A549 (cell line): ENCODE data around the gene ASB11. TPM values are rescaled to one million over a fixed set of nuclear protein-coding genes. Genes with fewer than 3 reads are reported as not detected.

Source experiments
- ATAC-seq, 2 experiments: fragments of 200-7000 bp in 1 of 2; fragments of >200 bp in 1 of 2; cut with Nextera tagmentation in 1 of 2; cut with Tn5 transposase in 1 of 2; 3 replicates each; pipeline versions ENCODE4 v1.8.0 to v1.9.1; 2018 to 2020; ENCODE audit warnings: mild to moderate bottlenecking in 1 of 2, moderate library complexity in 1 of 2
- CTCF ChIA-PET: fragments of 300-600 bp; sonication (Branson Sonifier 250); formaldehyde crosslinking; extraction: SDS; loops from one replicate; lab custom pipeline; 2021; ENCODE audit warnings: antibody characterized with exemption, inconsistent platforms; lab: Yijun Ruan, JAX
- POLR2A ChIA-PET: fragments of 350-600 bp; formaldehyde crosslinking; extraction: SDS; loops from one replicate; lab custom pipeline; 2021; ENCODE audit warnings: antibody characterized with exemption, inconsistent platforms; lab: Yijun Ruan, JAX
- DNase-seq, 2 experiments: peaks; one replicate each; pipeline versions ENCODE4 v3.0.0 to v3.0.0-alpha.2; 2011 to 2016; ENCODE audit warnings: low read depth in 1 of 2, low spot score in 1 of 2
- FAIRE-seq: peaks from 2 replicates; lab custom pipeline; 2011; peaks lifted over from hg19 to GRCh38; lab: Jason Lieb, UNC
- H3K27ac ChIP-seq, 2 experiments: fragments of >200 bp; sonication (Bioruptor Twin); formaldehyde crosslinking; 3 replicates each; pipeline ENCODE4 v1.5.1; 2016 to 2017
- H3K4me1 ChIP-seq: fragments of >200 bp; sonication (Bioruptor Twin); formaldehyde crosslinking; 3 replicates; pipeline ENCODE4 v1.6.1; 2016
- H3K4me2 ChIP-seq: fragments of >200 bp; sonication (Bioruptor Twin); formaldehyde crosslinking; 3 replicates; pipeline ENCODE4 v1.6.1; 2016
- H3K4me3 ChIP-seq: fragments of >200 bp; sonication (Bioruptor Twin); formaldehyde crosslinking; 3 replicates; pipeline ENCODE4 v1.5.1; 2016
- H3K9me3 ChIP-seq: fragments of >200 bp; sonication (Bioruptor Twin); formaldehyde crosslinking; 3 replicates; pipeline ENCODE4 v1.6.1; 2016
- ATOH8 ChIP-seq: fragments of 250-450 bp; sonication (Bioruptor Pico); IDR thresholded peaks from 2 replicates; pipeline ENCODE4 v1.5.0; 2020; ENCODE audit warnings: low read depth, mild to moderate bottlenecking, moderate library complexity
- BCL3 ChIP-seq: fragments of >200 bp; sonication (Bioruptor Twin); formaldehyde crosslinking; IDR thresholded peaks from 3 replicates; pipeline ENCODE4 v1.6.1; 2016
- BHLHE40 ChIP-seq: IDR thresholded peaks from 2 replicates; pipeline ENCODE4 v1.6.1; 2012; ENCODE audit warnings: low read depth, low read length, inconsistent platforms
- CHD2 ChIP-seq: fragments of 150-350 bp; IDR thresholded peaks from 2 replicates; pipeline ENCODE4 v1.6.1; 2014; ENCODE audit warnings: low read length; ENCODE audit not compliant: partially characterized antibody
- EHMT2 ChIP-seq: fragments of 200-600 bp; sonication (generic); IDR thresholded peaks from 2 replicates; pipeline ENCODE4 v1.6.1; 2016; ENCODE audit warnings: antibody characterized with exemption, low read depth, mild to moderate bottlenecking, moderate library complexity
- EP300 ChIP-seq, 2 experiments: fragments of >200 bp; sonication (Bioruptor Twin); formaldehyde crosslinking; IDR thresholded peaks; 2 replicates in 1 of 2; 3 replicates in 1 of 2; pipeline ENCODE4 v1.6.1; 2016 to 2017
- ESRRA ChIP-seq: fragments of 150-350 bp; IDR thresholded peaks from 2 replicates; pipeline ENCODE4 v1.6.1; 2014; ENCODE audit warnings: mild to moderate bottlenecking, low read length, borderline replicate concordance
- FOSB ChIP-seq: fragments of 250-450 bp; sonication (Bioruptor Pico); IDR thresholded peaks from 2 replicates; pipeline ENCODE4 v1.5.0; 2020; ENCODE audit warnings: mild to moderate bottlenecking, moderate library complexity
- FOXS1 ChIP-seq: fragments of 250-450 bp; sonication (Bioruptor Pico); IDR thresholded peaks from 2 replicates; pipeline ENCODE4 v1.5.0; 2020; ENCODE audit warnings: mild to moderate bottlenecking, moderate library complexity
- GATA3 ChIP-seq: IDR thresholded peaks from 2 replicates; pipeline ENCODE4 v1.6.1; 2012; ENCODE audit warnings: borderline replicate concordance
- HEYL ChIP-seq: fragments of 250-450 bp; sonication (Bioruptor Pico); IDR thresholded peaks from 2 replicates; pipeline ENCODE4 v1.8.0; 2021; ENCODE audit warnings: mild to moderate bottlenecking, moderate library complexity
- HOXB13 ChIP-seq: fragments of 250-450 bp; sonication (Bioruptor Pico); IDR thresholded peaks from 2 replicates; pipeline ENCODE4 v1.5.0; 2020; ENCODE audit warnings: low read depth, mild to moderate bottlenecking, moderate library complexity
- JUN ChIP-seq, 2 experiments: fragments of >200 bp; sonication (Bioruptor Twin); formaldehyde crosslinking; IDR thresholded peaks; 2 replicates in 1 of 2; 3 replicates in 1 of 2; pipeline ENCODE4 v1.6.1; 2016 to 2017
- KDM5A ChIP-seq: fragments of 200-600 bp; sonication (generic); IDR thresholded peaks from 2 replicates; pipeline ENCODE4 v1.6.1; 2016; ENCODE audit warnings: antibody characterized with exemption, mild to moderate bottlenecking
- MAX ChIP-seq: IDR thresholded peaks from 2 replicates; pipeline ENCODE4 v1.6.1; 2012
- MYC ChIP-seq: IDR thresholded peaks from 2 replicates; pipeline ENCODE4 v1.6.1; 2012; ENCODE audit warnings: mild to moderate bottlenecking, inconsistent platforms, low read length, improper control_type of control experiment, borderline replicate concordance
- NPAS2 ChIP-seq: fragments of 250-450 bp; sonication (Bioruptor Pico); IDR thresholded peaks from 2 replicates; pipeline ENCODE4 v1.8.0; 2022; ENCODE audit warnings: mild to moderate bottlenecking, moderate library complexity, borderline replicate concordance
- NR3C1 ChIP-seq: fragments of >200 bp; sonication (Bioruptor Twin); formaldehyde crosslinking; IDR thresholded peaks from 3 replicates; pipeline ENCODE4 v1.6.1; 2017
- PHF8 ChIP-seq: fragments of 200-600 bp; sonication (generic); IDR thresholded peaks from 2 replicates; pipeline ENCODE4 v1.6.1; 2016; ENCODE audit warnings: low read depth, mild to moderate bottlenecking, antibody characterized with exemption, moderate library complexity, borderline replicate concordance
- POLR2A ChIP-seq: IDR thresholded peaks from 2 replicates; pipeline ENCODE4 v1.6.1; 2012; ENCODE audit warnings: mild to moderate bottlenecking, low read length
- RFX5 ChIP-seq: fragments of 450-650 bp; IDR thresholded peaks from 2 replicates; pipeline ENCODE4 v1.7.1; 2014; ENCODE audit warnings: antibody characterized with exemption, mild to moderate bottlenecking, moderate library complexity
- SREBF2 ChIP-seq: fragments of 450-650 bp; IDR thresholded peaks from 2 replicates; pipeline ENCODE4 v1.6.1; 2014; ENCODE audit warnings: mild to moderate bottlenecking, moderate library complexity
- TFCP2L1 ChIP-seq: fragments of 250-450 bp; sonication (Bioruptor Pico); IDR thresholded peaks from 2 replicates; pipeline ENCODE4 v1.5.0; 2021; ENCODE audit warnings: mild to moderate bottlenecking
- ZFP36 ChIP-seq: fragments of 450-650 bp; IDR thresholded peaks from 2 replicates; pipeline ENCODE4 v1.6.1; 2014; ENCODE audit warnings: borderline replicate concordance; ENCODE audit not compliant: partially characterized antibody
- WGBS: methylation state at CpG from one replicate; pipeline ENCODE4 v1.1.6; 2017; ENCODE audit errors: missing lambda C conversion rate; 5-methylcytosine and 5-hydroxymethylcytosine counted together
- polyA plus RNA-seq, 4 experiments: library from polyadenylated mRNA; depleted of rRNA in 3 of 4; stranded (reverse); fragments of >200 nt; fragmentation: RNase III in 1 of 4; extraction: RNeasy Plus Mini Kit Qiagen cat#74134 plus additional on column Dnase treatment in 1 of 4; gene quantifications; 2 replicates in 3 of 4; 3 replicates in 1 of 4; pipeline ENCODE4 v1.2.3, GENCODE V29; 2011 to 2017

ASB11 gene
- polyA plus RNA-seq, 2 of the 4 experiments (the other 2 are of a cell fraction) = not detected

DNA sequence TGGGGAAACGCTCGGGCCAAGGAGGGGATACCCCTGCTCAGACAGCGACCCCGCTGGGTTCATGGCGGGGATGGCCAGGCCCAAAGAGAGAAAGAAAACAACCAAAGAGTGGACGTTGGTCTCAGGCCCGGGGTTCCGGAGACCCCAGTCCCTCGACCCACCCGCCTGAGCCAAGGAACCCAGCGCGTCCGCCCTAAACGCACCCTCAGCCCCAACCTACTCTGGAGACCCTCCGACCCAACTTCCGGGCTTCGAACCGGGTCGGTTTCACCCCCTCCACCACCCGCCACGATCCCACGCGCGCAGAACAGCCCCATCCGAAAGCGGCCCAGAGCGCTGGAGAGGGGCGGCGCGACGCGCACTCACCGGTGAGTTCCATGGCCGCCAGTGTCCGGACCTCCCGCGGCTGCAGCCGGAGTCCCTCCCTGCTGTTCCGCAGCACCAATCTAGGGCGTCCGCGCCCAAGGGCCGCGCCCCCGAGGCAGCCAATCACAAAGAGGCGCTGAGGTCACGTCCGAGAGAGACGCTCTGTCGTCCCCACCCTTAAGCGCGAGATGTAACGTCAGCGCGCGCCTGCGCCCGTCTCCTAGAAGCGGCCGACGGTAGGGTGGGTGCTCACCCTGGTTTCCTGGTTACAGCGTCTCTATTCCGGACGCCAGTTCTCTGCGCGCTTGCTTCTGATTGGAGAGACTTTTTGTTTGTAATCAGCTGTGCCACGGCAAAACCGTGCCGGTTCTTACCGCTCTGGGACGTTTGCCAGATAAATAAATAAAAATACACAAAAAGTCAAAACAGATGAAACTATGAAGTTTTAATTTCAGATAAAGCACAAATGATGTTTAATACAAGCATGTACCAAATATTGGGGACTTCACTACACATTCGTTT, 19.9 kb upstream of the ASB11 start, which contains the start of gene PIGA:
Gene PIGA (minus strand): TSS at position 389 of the 888 bp plus-strand sequence. CDS start 3,593 bp downstream, outside the sequence.
- POLR2A ChIA-PET = interaction anchor here (0.7 kb wide), 1 partner anchor 65 kb away, joined by 5 read pairs; no protein-coding TSS in a partner anchor
- peak; percentile 98 to 99 for ATAC-seq
- H3K4me2 ChIP-seq = peak within 1 kb of the TSS; percentile 85
- FAIRE-seq = peak; percentile 99
- H3K27ac ChIP-seq = peak within 1 kb of the TSS; percentile 73 to 92
- H3K4me1 ChIP-seq = no peaks in the 10 kb centered on the region; the same call in 2 of the 3 replicates
- WGBS = 2% methylated on average over 34 of the region's 72 CpGs
- peak within 1 kb of the TSS; percentile 67 for H3K4me3 ChIP-seq
- CTCF ChIA-PET = interaction anchor here (1.0 kb wide), 2 partner anchors 14 to 37 kb away, joined by 3 read pairs; no protein-coding TSS in a partner anchor
- no peaks in the 10 kb centered on the region for H3K9me3 ChIP-seq
- DNase-seq = peak; percentile 92 to 97
- TF ChIP-seq RFX5 (peak; percentile 34; the same call in 1 of the 2 replicates), BHLHE40 (peak; percentile 71; the same call in 1 of the 2 replicates), MAX (peak; percentile 43), GATA3 (no peak), JUN (IDR thresholded peaks at IDR 0.05) (peak in 1 of 2 experiments; percentile 35; a peak in 1 of 5 replicates), ZFP36 (no peak), POLR2A (peak; percentile 54), PHF8 (0 out of 2 replicates have a peak, but pooled peaks have one; percentile 32)

- peak overlapping the region; percentile 67 for H3K4me3 ChIP-seq
- WGBS = 11% methylated on average over 7 of the region's 7 CpGs
- TF ChIP-seq EHMT2 (no peak), BHLHE40 (no peak), MYC (no peak), ESRRA (no peak), FOSB (no peak), NR3C1 (no peak), GATA3 (no peak), KDM5A (no peak)
- H3K4me2 ChIP-seq = peak overlapping the region; percentile 82
- FAIRE-seq = peak; percentile 54
- no peaks in the 10 kb centered on the region; the same call in 2 of the 3 replicates for H3K4me1 ChIP-seq
- H3K27ac ChIP-seq = peak overlapping the region; percentile 73 to 92
- POLR2A ChIA-PET = no interaction called here
- CTCF ChIA-PET = interaction anchor here (1.0 to 1.2 kb wide), 2 partner anchors 15 to 36 kb away, joined by 3 to 4 read pairs; no protein-coding TSS in a partner anchor
- no peak for DNase-seq
- H3K9me3 ChIP-seq = no peaks in the 10 kb centered on the region
- no peak for ATAC-seq
Observed at GRCh38 chrX:15334561-15334960, 19.1 kb upstream of the ASB11 start.

- TF ChIP-seq ZFP36 (no peak), EP300 (IDR thresholded peaks at IDR 0.05) (no peak), HOXB13 (CRISPR knock-in tag) (no peak), CHD2 (no peak), GATA3 (no peak), NPAS2 (CRISPR knock-in tag) (no peak)
- ChIA-PET CTCF (no interaction called here), POLR2A (no interaction called here)
- no peak overlapping the region for H3K4me3 ChIP-seq
- no peak overlapping the region for H3K27ac ChIP-seq
- H3K4me1 ChIP-seq = no peaks in the 10 kb centered on the region
- 72% methylated on average over 2 of the region's 2 CpGs for WGBS
- DNase-seq (no peak), ATAC-seq (no peak), FAIRE-seq (no peak)
- H3K9me3 ChIP-seq = no peaks in the 10 kb centered on the region
- H3K4me2 ChIP-seq = no peak overlapping the region
Observed at GRCh38 chrX:15328821-15329220, 13.4 kb upstream of the ASB11 start.

DNA sequence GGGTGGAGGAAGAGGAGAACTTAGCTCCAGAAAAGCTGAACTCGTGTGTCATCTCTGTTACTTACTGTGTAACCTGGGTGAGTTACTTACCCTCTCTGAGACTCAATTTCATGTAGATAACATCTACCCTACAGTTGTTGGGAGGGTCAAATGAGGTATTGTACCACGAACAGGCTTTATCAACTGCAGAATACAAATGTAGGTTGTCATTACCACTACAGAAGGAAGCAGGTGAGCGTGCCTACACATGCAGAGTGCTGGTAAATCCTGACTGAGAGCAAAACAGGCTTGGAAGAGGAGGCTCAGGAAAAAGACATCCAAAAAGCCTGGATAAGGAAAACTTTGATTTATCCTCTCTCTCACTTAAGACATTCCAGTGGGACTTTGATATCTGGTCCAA, 12.7 kb upstream of the ASB11 start:
- no peak overlapping the region for H3K27ac ChIP-seq
- peak; percentile 86 for FAIRE-seq
- H3K4me1 ChIP-seq = no peaks in the 10 kb centered on the region
- CTCF ChIA-PET = no interaction called here
- H3K4me3 ChIP-seq = no peak overlapping the region
- no peak for TF ChIP-seq HEYL (CRISPR knock-in tag)
- no peak for TF ChIP-seq SREBF2
- no peak for TF ChIP-seq FOXS1 (CRISPR knock-in tag)
- TF ChIP-seq KDM5A = no peak
- TF ChIP-seq BCL3 = no peak
- TF ChIP-seq EP300 (IDR thresholded peaks at IDR 0.05) = no peak
- no peak for TF ChIP-seq ATOH8 (CRISPR knock-in tag)
- no peak for TF ChIP-seq TFCP2L1 (CRISPR knock-in tag)
- TF ChIP-seq CHD2 = no peak
- TF ChIP-seq ESRRA = no peak
- ATAC-seq = no peak
- no peak overlapping the region for H3K4me2 ChIP-seq
- WGBS = 77% methylated on average over 3 of the region's 3 CpGs
- POLR2A ChIA-PET = no interaction called here
- no peak for DNase-seq
- H3K9me3 ChIP-seq = no peaks in the 10 kb centered on the region
